SJSA1 (cell line): ENCODE data around the gene SLCO1A2. TPM values are rescaled to one million over a fixed set of nuclear protein-coding genes. Genes with fewer than 3 reads are reported as not detected.

ENCODE experiments used
- DNase-seq, 2 experiments: peaks; one replicate each; pipeline ENCODE4 v3.0.0-alpha.2; 2015 to 2020; ENCODE audit warnings: low spot score in 2 of 2, low read depth in 1 of 2
- H3K27ac ChIP-seq: fragments of 250-450 bp; sonication (Bioruptor Pico); 2 replicates; pipeline ENCODE4 v1.5.1; 2020; ENCODE audit warnings: mild to moderate bottlenecking, moderate library complexity
- H3K27me3 ChIP-seq: fragments of 250-450 bp; sonication (Bioruptor Pico); replicated peaks from 2 replicates; pipeline ENCODE4 v1.5.1; 2020; ENCODE audit warnings: mild to moderate bottlenecking, moderate library complexity
- H3K36me3 ChIP-seq: fragments of 250-450 bp; sonication (Bioruptor Pico); 2 replicates; pipeline ENCODE4 v1.5.1; 2020; ENCODE audit warnings: mild to moderate bottlenecking
- H3K4me1 ChIP-seq: fragments of 250-450 bp; sonication (Bioruptor Pico); replicated peaks from 2 replicates; pipeline ENCODE4 v1.6.1; 2021; ENCODE audit warnings: mild to moderate bottlenecking
- H3K4me3 ChIP-seq: fragments of 250-450 bp; sonication (Bioruptor Pico); 2 replicates; pipeline ENCODE4 v1.5.1; 2020; ENCODE audit warnings: mild to moderate bottlenecking
- H3K9me3 ChIP-seq: fragments of 250-450 bp; sonication (Bioruptor Pico); replicated peaks from 2 replicates; pipeline ENCODE4 v1.5.1; 2020; ENCODE audit warnings: mild to moderate bottlenecking
- total RNA-seq: library from RNA; depleted of rRNA; stranded (reverse); fragments of >200 nt; shearing (Covaris generic); gene quantifications from 2 replicates; pipeline ENCODE4 v1.2.3, GENCODE V29; 2014

Gene SLCO1A2
- total RNA-seq, 1 experiment from 2014 or later: not detected

DNA sequence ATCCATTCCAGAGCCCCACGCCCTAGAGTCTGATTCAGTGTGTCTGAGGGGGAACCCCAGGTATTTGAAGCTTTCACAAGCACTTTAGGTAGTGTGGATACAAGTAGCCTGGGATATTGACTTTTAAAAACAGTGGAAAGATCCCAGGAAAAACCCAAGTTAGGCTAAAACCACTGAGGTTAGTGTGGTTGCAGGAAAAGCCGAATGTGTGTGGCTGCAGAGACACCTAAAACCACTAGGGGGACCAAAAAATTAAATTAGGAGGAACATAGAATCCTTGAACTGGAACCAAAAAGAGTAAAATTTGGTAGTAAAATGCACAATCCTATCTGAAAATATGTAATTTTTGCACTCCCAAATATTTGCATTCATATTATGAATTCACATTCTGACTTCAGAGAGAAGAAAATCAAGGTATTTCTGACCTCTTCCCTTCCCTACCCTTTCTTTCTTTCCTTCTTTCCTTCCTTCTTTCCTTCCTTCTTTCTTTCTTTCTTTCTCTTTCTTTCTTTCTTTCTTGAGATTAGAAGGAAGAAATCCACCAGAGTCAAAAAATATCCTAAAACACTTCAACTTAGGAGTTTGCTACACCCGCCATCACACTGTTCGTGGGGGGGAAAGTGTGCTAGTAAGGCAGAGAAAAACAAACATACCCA lies 37.8 kb downstream of the SLCO1A2 start:
- H3K27me3 ChIP-seq: no peaks in the 10 kb centered on the region
- no peaks in the 10 kb centered on the region for H3K4me1 ChIP-seq
- DNase-seq: peak in 1 of 2 experiments; percentile 28
- no peak overlapping the region for H3K4me3 ChIP-seq
- H3K9me3 ChIP-seq: no peaks in the 10 kb centered on the region
- H3K36me3 ChIP-seq: no peaks in the 10 kb centered on the region
- H3K27ac ChIP-seq: no peak overlapping the region

DNA sequence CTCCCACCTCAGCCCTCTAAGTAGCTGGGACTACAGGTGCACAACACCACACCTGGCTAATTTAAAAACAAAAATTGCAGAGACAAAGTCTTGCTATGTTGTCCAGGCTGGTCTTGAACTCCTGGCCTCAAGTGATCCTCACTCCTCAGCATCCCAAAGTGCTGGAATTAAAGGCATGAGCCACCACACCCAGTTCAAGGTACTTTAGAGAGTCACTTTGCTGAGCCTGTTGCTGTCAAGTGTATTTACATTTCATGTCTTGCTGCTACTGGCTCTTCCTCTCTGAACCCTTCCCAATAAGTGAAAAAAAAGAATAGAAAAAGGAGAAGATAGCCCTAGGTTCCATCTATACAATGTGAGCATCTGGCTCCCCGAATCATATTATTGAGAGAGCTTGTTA lies 38.4 kb downstream of the SLCO1A2 start:
- Histone ChIP-seq H3K27me3 (no peaks in the 10 kb centered on the region), H3K27ac (no peak overlapping the region), H3K4me3 (no peak overlapping the region), H3K9me3 (no peaks in the 10 kb centered on the region), H3K4me1 (no peaks in the 10 kb centered on the region), H3K36me3 (no peaks in the 10 kb centered on the region)
- DNase-seq: no peak

DNA sequence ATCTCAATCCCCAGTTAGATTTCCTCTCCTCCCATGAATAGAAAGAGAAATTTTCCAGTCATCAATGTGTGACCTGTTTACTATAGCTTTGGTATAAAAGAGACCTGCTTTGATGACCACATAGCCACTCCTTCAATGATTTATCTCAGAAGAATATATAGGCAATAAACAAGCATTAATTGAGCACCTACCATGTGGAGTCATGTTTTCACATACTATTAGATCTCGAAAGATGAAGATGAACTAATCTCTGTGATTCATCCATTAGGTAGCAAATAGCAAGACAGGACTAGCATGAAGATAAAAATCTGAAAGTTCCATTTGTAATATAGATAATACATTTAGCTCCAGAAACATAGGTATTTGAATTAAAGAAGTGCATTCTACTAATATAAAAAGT lies 40.5 kb downstream of the SLCO1A2 start:
- Histone ChIP-seq H3K27ac (no peak overlapping the region), H3K36me3 (no peaks in the 10 kb centered on the region), H3K4me3 (no peak overlapping the region), H3K9me3 (no peaks in the 10 kb centered on the region), H3K4me1 (no peaks in the 10 kb centered on the region), H3K27me3 (no peaks in the 10 kb centered on the region)
- DNase-seq: no peak

DNA sequence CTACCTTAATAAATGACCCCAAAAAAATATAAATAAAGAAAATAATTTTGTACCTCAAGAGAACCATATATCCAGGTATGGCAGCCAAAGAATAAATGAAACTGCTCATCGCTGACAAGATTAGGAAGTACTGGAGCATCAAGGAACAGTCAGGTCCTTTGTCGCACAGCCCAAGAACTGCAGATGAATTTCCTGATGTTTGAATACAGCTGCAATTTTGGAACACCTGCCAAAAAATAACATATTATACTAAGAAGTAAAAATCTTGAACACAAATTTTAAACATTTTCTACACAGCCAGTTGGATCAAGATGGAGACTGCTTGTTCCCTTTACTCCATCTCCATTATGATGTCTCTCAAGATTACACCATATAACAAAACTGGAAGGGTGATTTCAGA lies 42.6 kb downstream of the SLCO1A2 start:
- Histone ChIP-seq H3K36me3 (no peaks in the 10 kb centered on the region), H3K4me1 (no peaks in the 10 kb centered on the region), H3K27ac (no peak overlapping the region), H3K27me3 (no peaks in the 10 kb centered on the region), H3K9me3 (no peaks in the 10 kb centered on the region), H3K4me3 (no peak overlapping the region)
- DNase-seq: no peak

DNA sequence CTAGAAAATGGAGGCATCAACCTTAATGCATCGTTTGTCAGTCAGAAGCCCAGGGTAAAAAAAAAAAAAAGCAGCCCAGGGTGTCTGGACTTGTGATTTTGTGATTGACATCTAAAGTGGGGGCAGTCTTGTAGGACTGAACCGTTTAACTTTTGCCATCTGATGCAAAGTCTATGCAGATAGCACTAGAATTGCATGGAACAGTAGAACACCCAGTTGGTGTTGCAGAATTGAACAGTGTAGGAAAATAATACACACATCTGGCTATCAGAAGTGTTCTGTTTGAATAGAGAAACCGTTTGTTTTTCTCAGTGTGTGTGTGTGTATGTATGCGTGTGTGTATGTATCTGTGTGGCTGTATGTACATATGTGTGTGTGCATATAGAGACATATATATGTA lies 45.0 kb downstream of the SLCO1A2 start:
- Histone ChIP-seq H3K4me3 (no peak overlapping the region), H3K27ac (no peak overlapping the region), H3K36me3 (no peaks in the 10 kb centered on the region), H3K4me1 (no peaks in the 10 kb centered on the region), H3K27me3 (no peaks in the 10 kb centered on the region), H3K9me3 (no peaks in the 10 kb centered on the region)
- DNase-seq: no peak

DNA sequence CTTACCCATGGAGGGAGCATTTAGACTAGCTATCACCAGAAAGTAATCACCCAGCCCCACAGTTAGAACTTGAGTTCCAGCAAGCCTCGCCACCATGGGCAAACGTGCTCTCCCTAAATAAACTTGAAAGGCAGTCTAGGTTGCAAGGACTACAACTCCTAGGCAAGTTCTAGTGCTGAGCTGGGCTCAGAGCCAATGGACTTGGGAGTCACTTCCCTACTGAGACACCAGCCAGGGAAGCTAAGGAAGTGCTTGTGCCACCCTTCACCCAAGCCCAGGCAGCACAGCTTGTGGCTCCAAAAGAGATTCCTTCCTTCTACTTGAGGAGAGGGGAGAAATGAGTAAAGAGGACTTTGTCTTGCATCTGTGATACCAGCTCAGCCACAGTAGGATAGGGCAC lies 57.9 kb downstream of the SLCO1A2 start:
- no peak for DNase-seq
- Histone ChIP-seq H3K27me3 (no peaks in the 10 kb centered on the region), H3K9me3 (no peaks in the 10 kb centered on the region), H3K4me3 (no peak overlapping the region), H3K4me1 (no peaks in the 10 kb centered on the region), H3K36me3 (no peaks in the 10 kb centered on the region), H3K27ac (no peak overlapping the region)

DNA sequence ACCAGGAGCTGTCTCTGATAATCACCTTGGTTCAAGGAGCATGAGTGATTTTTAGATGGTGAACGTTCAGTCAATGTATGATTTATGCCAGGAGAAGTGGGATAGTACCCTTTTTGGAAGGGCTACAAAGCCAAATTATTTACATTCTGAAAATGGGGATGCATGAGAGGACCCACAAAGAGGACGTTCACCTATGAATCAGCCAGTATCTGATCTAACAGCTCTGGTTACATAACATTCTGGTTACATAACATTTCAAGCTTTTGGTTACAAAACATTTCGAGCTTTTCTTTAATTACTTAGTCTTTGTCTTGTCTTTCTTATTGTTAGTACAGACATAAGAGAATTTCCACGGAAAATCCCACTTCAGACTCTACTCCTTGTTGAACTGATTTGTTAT lies 68.8 kb downstream of the SLCO1A2 start:
- Histone ChIP-seq H3K9me3 (no peaks in the 10 kb centered on the region), H3K27me3 (no peaks in the 10 kb centered on the region), H3K36me3 (no peaks in the 10 kb centered on the region), H3K4me1 (no peaks in the 10 kb centered on the region), H3K4me3 (no peak overlapping the region), H3K27ac (no peak overlapping the region)
- DNase-seq: no peak

DNA sequence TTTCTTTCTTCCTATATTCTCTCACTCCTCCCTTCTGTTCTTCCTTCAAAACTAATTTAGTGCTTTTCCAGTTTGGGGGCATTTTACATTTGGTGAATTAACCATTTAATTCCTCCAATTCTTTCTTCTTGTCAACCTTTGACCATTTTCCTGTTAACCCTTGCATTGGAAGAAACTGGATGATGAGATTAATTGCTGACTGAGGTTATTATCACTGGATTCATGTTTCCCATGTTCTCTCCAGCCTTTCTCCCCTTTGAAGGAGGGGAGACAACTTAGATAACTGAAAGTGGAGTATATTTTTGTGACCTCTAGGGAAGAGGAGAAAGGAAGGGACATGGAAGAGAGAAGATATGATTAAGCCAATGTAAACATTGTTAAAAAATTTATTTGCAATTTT lies 70.5 kb downstream of the SLCO1A2 start:
- Histone ChIP-seq H3K36me3 (no peaks in the 10 kb centered on the region), H3K27me3 (no peaks in the 10 kb centered on the region), H3K4me1 (no peaks in the 10 kb centered on the region), H3K4me3 (no peak overlapping the region), H3K27ac (no peak overlapping the region), H3K9me3 (no peaks in the 10 kb centered on the region)
- DNase-seq: no peak

DNA sequence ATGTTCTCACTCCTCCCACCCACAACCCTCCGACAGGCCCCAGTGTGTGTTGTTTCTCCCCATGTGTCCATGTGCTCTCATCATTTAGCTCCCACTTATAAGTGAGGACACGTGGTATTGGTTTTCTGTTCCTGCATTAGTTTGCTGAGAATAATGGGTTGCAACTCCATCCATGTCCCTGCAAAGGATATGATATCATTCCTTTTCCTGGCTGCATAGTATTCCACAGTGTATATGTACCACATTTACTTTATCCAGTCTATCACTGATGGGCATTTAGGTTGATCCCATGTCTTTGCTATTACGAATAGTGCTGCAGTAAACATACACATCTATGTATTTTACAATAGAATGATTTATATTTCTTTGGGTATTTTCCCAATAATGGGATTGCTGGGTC lies 77.5 kb downstream of the SLCO1A2 start:
- Histone ChIP-seq H3K27ac (no peak overlapping the region), H3K36me3 (no peaks in the 10 kb centered on the region), H3K4me3 (no peak overlapping the region)

DNA sequence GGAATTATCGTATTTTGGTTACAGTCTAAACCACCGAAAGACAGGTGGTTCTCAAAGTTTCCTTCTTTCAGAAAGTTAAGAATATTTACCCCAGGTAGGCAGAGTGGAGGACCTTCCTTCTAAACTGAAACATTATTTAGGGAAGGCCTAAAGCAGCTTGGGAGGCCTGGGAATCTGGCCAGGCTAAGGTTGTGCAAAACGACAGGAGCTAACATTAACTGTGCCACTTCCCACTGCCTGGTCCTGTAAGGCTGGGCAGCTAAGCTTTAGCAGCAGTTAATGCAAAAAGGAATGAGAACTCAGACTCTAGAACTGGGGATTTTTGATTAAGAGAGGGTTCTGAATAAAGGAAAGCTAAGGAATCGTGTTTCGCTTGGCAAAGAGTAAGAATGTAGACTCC lies 82.6 kb downstream of the SLCO1A2 start:
- Histone ChIP-seq H3K36me3 (no peaks in the 10 kb centered on the region), H3K27ac (no peak overlapping the region), H3K4me3 (no peak overlapping the region), H3K9me3 (no peaks in the 10 kb centered on the region), H3K4me1 (no peaks in the 10 kb centered on the region), H3K27me3 (no peaks in the 10 kb centered on the region)
- no peak for DNase-seq

More for the DNA sequence above, 77.5 kb downstream of the SLCO1A2 start:
- H3K27me3 ChIP-seq: no peaks in the 10 kb centered on the region
- no peak for DNase-seq
- no peaks in the 10 kb centered on the region for H3K4me1 ChIP-seq
- H3K9me3 ChIP-seq: no peaks in the 10 kb centered on the region

DNA sequence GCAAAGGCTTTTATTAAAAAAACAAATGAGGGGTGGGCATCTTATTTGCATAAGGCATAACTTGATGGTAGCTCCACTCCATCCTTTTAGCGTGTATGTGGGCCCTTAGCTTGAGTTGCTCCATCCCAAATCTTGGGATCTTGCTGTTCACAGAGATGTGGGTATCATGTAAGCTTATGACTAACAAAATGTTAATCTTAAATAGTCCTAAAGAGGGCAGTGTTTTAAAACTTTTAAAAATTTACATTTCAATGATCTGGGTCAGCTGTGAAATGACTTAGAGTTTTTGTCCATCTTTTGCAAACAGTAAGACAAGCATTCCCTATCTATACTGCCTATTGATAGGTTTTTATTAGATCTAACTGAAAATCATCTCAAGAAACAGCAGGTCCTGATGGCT lies 86.0 kb downstream of the SLCO1A2 start:
- H3K36me3 ChIP-seq: no peaks in the 10 kb centered on the region
- no peak overlapping the region for H3K4me3 ChIP-seq
- H3K4me1 ChIP-seq: no peaks in the 10 kb centered on the region
- DNase-seq: no peak
- no peak overlapping the region for H3K27ac ChIP-seq
- no peaks in the 10 kb centered on the region for H3K9me3 ChIP-seq
- no peaks in the 10 kb centered on the region for H3K27me3 ChIP-seq

DNA sequence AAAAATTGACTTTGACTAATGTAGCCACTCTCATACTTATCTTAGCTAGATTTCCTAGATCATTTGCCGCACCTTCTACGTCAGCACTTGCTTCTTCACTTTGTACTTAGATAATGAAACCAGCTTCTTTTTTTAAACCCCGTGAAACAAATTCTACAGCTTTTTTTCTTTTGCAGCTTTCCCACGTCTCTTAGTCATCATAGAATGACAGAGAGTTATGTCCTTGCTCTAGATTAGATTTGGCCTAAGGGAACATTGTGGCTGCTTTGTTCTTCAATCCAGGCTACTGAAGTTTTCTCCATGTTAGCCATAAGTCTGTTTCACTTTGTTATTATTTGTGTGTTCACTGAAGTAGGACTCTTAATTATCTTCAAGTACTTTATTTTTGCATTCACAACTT lies 94.9 kb downstream of the SLCO1A2 start:
- no peak overlapping the region for H3K27ac ChIP-seq
- H3K9me3 ChIP-seq: no peaks in the 10 kb centered on the region
- H3K36me3 ChIP-seq: no peaks in the 10 kb centered on the region
- no peak for DNase-seq
- H3K4me1 ChIP-seq: no peaks in the 10 kb centered on the region
- H3K4me3 ChIP-seq: no peak overlapping the region
- H3K27me3 ChIP-seq: no peaks in the 10 kb centered on the region

DNA sequence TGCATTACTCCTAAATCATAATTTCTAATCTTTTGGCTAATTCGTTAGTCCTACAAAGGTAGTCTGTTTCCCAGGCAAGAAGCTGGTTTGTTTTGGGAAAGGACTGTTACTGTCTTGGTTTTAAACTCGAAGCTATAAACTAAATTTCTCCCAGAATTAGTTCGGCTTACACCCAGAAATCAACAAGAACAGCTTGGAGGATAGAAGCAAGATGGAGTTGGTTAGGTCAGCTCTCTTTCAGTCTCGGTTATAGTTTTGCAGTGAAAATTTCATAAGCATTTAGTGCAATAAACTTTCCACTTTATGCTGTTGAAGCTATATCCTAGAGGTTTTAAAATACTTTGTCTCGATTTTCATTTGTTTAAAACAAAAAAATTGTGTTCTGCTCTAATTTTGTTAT lies 100.3 kb downstream of the SLCO1A2 start:
- Histone ChIP-seq H3K27me3 (no peaks in the 10 kb centered on the region), H3K4me3 (no peak overlapping the region), H3K4me1 (no peaks in the 10 kb centered on the region), H3K9me3 (no peaks in the 10 kb centered on the region), H3K36me3 (no peaks in the 10 kb centered on the region), H3K27ac (no peak overlapping the region)
- DNase-seq: no peak

DNA sequence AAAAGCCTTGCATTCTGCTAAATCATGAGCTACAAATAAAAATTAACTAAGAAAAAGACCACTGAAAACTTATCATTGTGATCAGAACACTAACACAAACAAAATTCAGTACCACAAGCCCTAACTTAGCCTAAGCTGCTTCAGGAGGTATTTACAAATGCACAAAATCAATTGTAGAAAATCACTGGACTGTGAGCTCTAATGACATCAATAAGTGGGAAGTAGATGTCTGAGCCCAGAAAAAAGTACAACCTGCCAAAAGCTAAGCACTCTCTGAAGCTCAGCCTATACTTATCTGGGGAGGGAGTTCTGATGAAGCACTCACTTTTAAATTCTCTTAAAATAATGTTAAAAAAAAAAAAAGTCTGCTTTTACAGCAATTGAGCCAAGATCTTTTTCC lies 110.8 kb downstream of the SLCO1A2 start:
- H3K4me3 ChIP-seq: no peak overlapping the region
- no peaks in the 10 kb centered on the region for H3K36me3 ChIP-seq
- no peak for DNase-seq
- H3K27ac ChIP-seq: no peak overlapping the region
- no peaks in the 10 kb centered on the region for H3K4me1 ChIP-seq
- no peaks in the 10 kb centered on the region for H3K27me3 ChIP-seq
- no peaks in the 10 kb centered on the region for H3K9me3 ChIP-seq

DNA sequence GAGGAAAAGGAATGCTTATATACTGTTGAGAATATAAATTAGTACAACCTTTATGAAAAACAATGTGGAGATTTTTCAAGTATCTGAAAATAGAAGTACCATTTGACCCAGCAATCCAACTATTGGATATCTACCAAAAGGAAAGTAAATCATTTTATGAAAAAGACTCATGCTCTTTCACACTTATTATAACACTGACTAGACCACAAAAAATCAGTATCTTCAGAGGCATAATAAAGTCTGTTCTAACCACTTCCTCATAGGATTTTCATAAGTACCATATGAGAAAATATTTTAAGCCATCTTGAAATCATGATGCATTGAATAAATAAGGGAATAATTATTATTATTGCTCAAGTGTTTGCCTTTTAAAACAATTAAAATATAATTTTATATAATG lies 112.9 kb downstream of the SLCO1A2 start:
- Histone ChIP-seq H3K9me3 (no peaks in the 10 kb centered on the region), H3K36me3 (no peaks in the 10 kb centered on the region), H3K27ac (no peak overlapping the region), H3K4me3 (no peak overlapping the region), H3K27me3 (no peaks in the 10 kb centered on the region), H3K4me1 (no peaks in the 10 kb centered on the region)
- no peak for DNase-seq
